A673 (cell line): ENCODE results near the gene ACTN4.

Source experiments
- CTCF ChIP-seq: fragments of 300-800, 200-600 bp; sonication (generic); conservative IDR thresholded peaks from 2 replicates; pipeline ENCODE4 v1.5.1; 2017; ENCODE audit warnings: low read depth, mild to moderate bottlenecking, antibody characterized with exemption, low read length, moderate library complexity, mixed read lengths
- EZH2 ChIP-seq: fragments of 200-600 bp; sonication (generic); IDR thresholded peaks from 2 replicates; pipeline ENCODE4 v1.6.1; 2017; ENCODE audit warnings: borderline replicate concordance, low read depth, mild to moderate bottlenecking, mixed read lengths, antibody characterized with exemption, low read length; ENCODE audit not compliant: poor library complexity, severe bottlenecking

GRCh38 chr19:38632476-38633213, 14.8 kb upstream of the ACTN4 start:
- TF ChIP-seq CTCF (no peak), EZH2 (no peak)
